Activated CD4-positive, alpha-beta T cell treated with anti-CD3 and anti-CD28 coated beads for 1 hour (primary cell): ENCODE data around the gene CZIB.
A peak's percentile ranks its signal among the peaks of the same experiment; 100 is the strongest.
"Not testable (repeated sequence)": the region's sequence is repeated elsewhere in the genome, so short reads cannot be mapped to it uniquely, and the experiment has no call there.

Experiments
- DNase-seq: peaks from one replicate; pipeline ENCODE4 v3.0.0-alpha.2; 2020

CZIB gene

GRCh38 chr1:53187401-53187800, 33.0 kb downstream of the CZIB start:
- DNase-seq: no peak

GRCh38 chr1:53186533-53186932, 33.9 kb downstream of the CZIB start:
- DNase-seq: no peak

GRCh38 chr1:53185955-53186297, 34.5 kb downstream of the CZIB start:
- DNase-seq: not testable (repeated sequence)

- no peak for DNase-seq
Measured at GRCh38 chr1:53183095-53183990, 37.1 kb downstream of the CZIB start.

GRCh38 chr1:53182716-53183094, 37.7 kb downstream of the CZIB start:
- no peak for DNase-seq

- DNase-seq: peak; percentile 68
Measured at GRCh38 chr1:53182111-53182593, 38.3 kb downstream of the CZIB start.

- no peak for DNase-seq
Measured at GRCh38 chr1:53180951-53181350, 39.5 kb downstream of the CZIB start.

GRCh38 chr1:53180226-53180625, 40.2 kb downstream of the CZIB start:
- DNase-seq: no peak

- DNase-seq: no peak
Measured at GRCh38 chr1:53176452-53177208, 43.8 kb downstream of the CZIB start.

- DNase-seq: no peak
Measured at GRCh38 chr1:53174971-53175913, 45.2 kb downstream of the CZIB start.

- DNase-seq: no peak
Measured at GRCh38 chr1:53172426-53173128, 47.9 kb downstream of the CZIB start.

GRCh38 chr1:53166912-53167311, 53.5 kb downstream of the CZIB start:
- DNase-seq: no peak

- no peak for DNase-seq
Measured at GRCh38 chr1:53166366-53166765, 54.1 kb downstream of the CZIB start.

GRCh38 chr1:53165408-53165961, 54.9 kb downstream of the CZIB start:
- DNase-seq: no peak
